ENCODE data around the gene CMTM6.

DNA sequence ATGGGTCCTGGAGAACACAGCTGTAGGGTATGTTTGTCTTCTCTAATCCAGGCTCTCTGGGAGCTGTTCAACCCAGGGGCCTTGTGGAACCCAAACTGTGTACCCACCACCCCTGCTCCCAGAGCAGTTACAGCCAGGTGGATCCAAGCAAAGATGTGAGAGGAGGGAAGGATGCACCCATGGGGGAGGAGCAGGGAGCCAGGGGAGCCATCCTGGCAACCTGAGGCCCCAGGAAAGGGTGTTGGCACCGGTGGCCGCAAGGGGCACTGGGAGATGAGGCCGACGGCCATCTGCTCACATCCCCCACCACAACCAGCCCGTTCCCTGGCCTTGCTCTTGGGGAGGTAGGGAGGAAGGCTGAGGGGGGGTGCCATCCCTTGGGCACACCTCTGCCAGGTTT, 43.2 kb downstream of the CMTM6 start:
- no peak for TF ChIP-seq ZNF292 (CRISPR knock-in tag; IDR thresholded peaks at IDR 0.05; ENCODE audit: borderline replicate concordance, low read depth)
- TF ChIP-seq, protein P1, sequence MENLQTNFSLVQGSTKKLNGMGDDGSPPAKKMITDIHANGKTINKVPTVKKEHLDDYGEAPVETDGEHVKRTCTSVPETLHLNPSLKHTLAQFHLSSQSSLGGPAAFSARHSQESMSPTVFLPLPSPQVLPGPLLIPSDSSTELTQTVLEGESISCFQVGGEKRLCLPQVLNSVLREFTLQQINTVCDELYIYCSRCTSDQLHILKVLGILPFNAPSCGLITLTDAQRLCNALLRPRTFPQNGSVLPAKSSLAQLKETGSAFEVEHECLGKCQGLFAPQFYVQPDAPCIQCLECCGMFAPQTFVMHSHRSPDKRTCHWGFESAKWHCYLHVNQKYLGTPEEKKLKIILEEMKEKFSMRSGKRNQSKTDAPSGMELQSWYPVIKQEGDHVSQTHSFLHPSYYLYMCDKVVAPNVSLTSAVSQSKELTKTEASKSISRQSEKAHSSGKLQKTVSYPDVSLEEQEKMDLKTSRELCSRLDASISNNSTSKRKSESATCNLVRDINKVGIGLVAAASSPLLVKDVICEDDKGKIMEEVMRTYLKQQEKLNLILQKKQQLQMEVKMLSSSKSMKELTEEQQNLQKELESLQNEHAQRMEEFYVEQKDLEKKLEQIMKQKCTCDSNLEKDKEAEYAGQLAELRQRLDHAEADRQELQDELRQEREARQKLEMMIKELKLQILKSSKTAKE (CRISPR knock-in tag; IDR thresholded peaks at IDR 0.05; ENCODE audit: borderline replicate concordance) = no peak
- no peak for TF ChIP-seq DR1 (CRISPR knock-in tag; IDR thresholded peaks at IDR 0.05)
- no peak for TF ChIP-seq MYC (CRISPR knock-in tag; IDR thresholded peaks at IDR 0.05; ENCODE audit: borderline replicate concordance)
- TF ChIP-seq, protein P2, sequence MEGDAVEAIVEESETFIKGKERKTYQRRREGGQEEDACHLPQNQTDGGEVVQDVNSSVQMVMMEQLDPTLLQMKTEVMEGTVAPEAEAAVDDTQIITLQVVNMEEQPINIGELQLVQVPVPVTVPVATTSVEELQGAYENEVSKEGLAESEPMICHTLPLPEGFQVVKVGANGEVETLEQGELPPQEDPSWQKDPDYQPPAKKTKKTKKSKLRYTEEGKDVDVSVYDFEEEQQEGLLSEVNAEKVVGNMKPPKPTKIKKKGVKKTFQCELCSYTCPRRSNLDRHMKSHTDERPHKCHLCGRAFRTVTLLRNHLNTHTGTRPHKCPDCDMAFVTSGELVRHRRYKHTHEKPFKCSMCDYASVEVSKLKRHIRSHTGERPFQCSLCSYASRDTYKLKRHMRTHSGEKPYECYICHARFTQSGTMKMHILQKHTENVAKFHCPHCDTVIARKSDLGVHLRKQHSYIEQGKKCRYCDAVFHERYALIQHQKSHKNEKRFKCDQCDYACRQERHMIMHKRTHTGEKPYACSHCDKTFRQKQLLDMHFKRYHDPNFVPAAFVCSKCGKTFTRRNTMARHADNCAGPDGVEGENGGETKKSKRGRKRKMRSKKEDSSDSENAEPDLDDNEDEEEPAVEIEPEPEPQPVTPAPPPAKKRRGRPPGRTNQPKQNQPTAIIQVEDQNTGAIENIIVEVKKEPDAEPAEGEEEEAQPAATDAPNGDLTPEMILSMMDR (CRISPR knock-in tag; IDR thresholded peaks at IDR 0.05) = no peak
- TF ChIP-seq NCOR1 (IDR thresholded peaks at IDR 0.05; ENCODE audit: borderline replicate concordance, low read length) = no peak
- TF ChIP-seq, protein P3, sequence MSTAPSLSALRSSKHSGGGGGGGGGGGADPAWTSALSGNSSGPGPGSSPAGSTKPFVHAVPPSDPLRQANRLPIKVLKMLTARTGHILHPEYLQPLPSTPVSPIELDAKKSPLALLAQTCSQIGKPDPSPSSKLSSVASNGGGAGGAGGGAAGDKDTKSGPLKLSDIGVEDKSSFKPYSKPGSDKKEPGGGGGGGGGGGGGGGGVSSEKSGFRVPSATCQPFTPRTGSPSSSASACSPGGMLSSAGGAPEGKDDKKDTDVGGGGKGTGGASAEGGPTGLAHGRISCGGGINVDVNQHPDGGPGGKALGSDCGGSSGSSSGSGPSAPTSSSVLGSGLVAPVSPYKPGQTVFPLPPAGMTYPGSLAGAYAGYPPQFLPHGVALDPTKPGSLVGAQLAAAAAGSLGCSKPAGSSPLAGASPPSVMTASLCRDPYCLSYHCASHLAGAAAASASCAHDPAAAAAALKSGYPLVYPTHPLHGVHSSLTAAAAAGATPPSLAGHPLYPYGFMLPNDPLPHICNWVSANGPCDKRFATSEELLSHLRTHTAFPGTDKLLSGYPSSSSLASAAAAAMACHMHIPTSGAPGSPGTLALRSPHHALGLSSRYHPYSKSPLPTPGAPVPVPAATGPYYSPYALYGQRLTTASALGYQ (CRISPR knock-in tag; IDR thresholded peaks at IDR 0.05) = no peak
